Neuronal stem cell (in vitro differentiated cells): ENCODE results near the gene XAGE3.

Experiments used
- DNase-seq: peaks from one replicate; pipeline ENCODE4 v3.0.0-alpha.2; 2013; ENCODE audit warnings: low spot score
- H2AFZ ChIP-seq: one replicate; pipeline ENCODE4 v1.6.1; 2013; ENCODE audit warnings: mild to moderate bottlenecking, low read length, inconsistent platforms
- H2AK5ac ChIP-seq: 2 replicates; pipeline ENCODE4 v1.6.1; 2013; ENCODE audit warnings: low read depth, mild to moderate bottlenecking, inconsistent platforms, low read length, moderate library complexity, mixed read lengths
- H2BK120ac ChIP-seq: 2 replicates; pipeline ENCODE4 v1.6.1; 2013; ENCODE audit warnings: low read depth, mild to moderate bottlenecking, inconsistent platforms, low read length, moderate library complexity, mixed read lengths
- H2BK12ac ChIP-seq: one replicate; pipeline ENCODE4 v1.6.1; 2013; ENCODE audit warnings: low read length, inconsistent platforms
- H2BK15ac ChIP-seq: 2 replicates; pipeline ENCODE4 v1.6.1; 2013; ENCODE audit warnings: mild to moderate bottlenecking, low read length, inconsistent platforms, mixed read lengths
- H2BK5ac ChIP-seq: one replicate; pipeline ENCODE4 v1.6.1; 2013; ENCODE audit warnings: inconsistent platforms, mild to moderate bottlenecking, low read length, moderate library complexity
- H3K14ac ChIP-seq: one replicate; pipeline ENCODE4 v1.6.1; 2013; ENCODE audit warnings: low read length, inconsistent platforms
- H3K18ac ChIP-seq: 2 replicates; pipeline ENCODE4 v1.6.1; 2013; ENCODE audit warnings: low read length, inconsistent platforms
- H3K23ac ChIP-seq: 2 replicates; pipeline ENCODE4 v1.6.1; 2013; ENCODE audit warnings: low read depth, mild to moderate bottlenecking, mixed read lengths, low read length, inconsistent platforms; ENCODE audit not compliant: poor library complexity
- H3K27ac ChIP-seq: replicated peaks from 3 replicates; pipeline ENCODE4 v1.5.1; 2013; ENCODE audit warnings: low read length, inconsistent platforms
- H3K27me3 ChIP-seq, 3 experiments: 2 replicates each; pipeline ENCODE4 v1.6.1; 2013; ENCODE audit warnings: low read length in 3 of 3, mild to moderate bottlenecking in 2 of 3, inconsistent platforms in 1 of 3, low read depth in 1 of 3, mixed read lengths in 1 of 3, moderate library complexity in 1 of 3; ENCODE audit not compliant: control insufficient read depth in 3 of 3, insufficient read depth in 3 of 3
- H3K36me3 ChIP-seq, 2 donors: replicated peaks in 1 of 2; 2 replicates each; pipeline ENCODE4 v1.6.1; 2013; ENCODE audit warnings: low read length in 2 of 2; ENCODE audit not compliant: control insufficient read depth in 2 of 2, insufficient read depth in 2 of 2
- H3K4ac ChIP-seq: 2 replicates; pipeline ENCODE4 v1.6.1; 2013; ENCODE audit warnings: inconsistent platforms, mild to moderate bottlenecking, low read length, moderate library complexity
- H3K4me1 ChIP-seq, 2 donors: 1 replicate in 1 of 2; 2 replicates in 1 of 2; pipeline ENCODE4 v1.6.1; 2013; ENCODE audit warnings: low read length in 2 of 2, low read depth in 1 of 2; ENCODE audit not compliant: control insufficient read depth in 2 of 2, insufficient read depth in 1 of 2
- H3K4me2 ChIP-seq: one replicate; pipeline ENCODE4 v1.6.1; 2013; ENCODE audit warnings: mild to moderate bottlenecking, low read length, inconsistent platforms; ENCODE audit not compliant: insufficient read depth, poor library complexity, severe bottlenecking
- H3K4me3 ChIP-seq, 2 donors: 2 replicates each; pipeline ENCODE4 v1.5.1; 2013; ENCODE audit warnings: low read length in 2 of 2, mild to moderate bottlenecking in 2 of 2, inconsistent platforms in 1 of 2, moderate library complexity in 1 of 2
- H3K79me1 ChIP-seq: one replicate; pipeline ENCODE4 v1.6.1; 2013; ENCODE audit warnings: low read depth, mild to moderate bottlenecking, inconsistent platforms, low read length, moderate library complexity
- H3K9ac ChIP-seq: one replicate; pipeline ENCODE4 v1.6.1; 2013; ENCODE audit warnings: mild to moderate bottlenecking, low read depth, low read length, inconsistent platforms; ENCODE audit not compliant: poor library complexity
- H3K9me3 ChIP-seq, 2 donors: replicated peaks in 1 of 2; 2 replicates each; pipeline versions ENCODE3 to v1.6.1; 2013; ENCODE audit warnings: low read length in 2 of 2, mild to moderate bottlenecking in 2 of 2, inconsistent platforms in 1 of 2, low read depth in 1 of 2, mixed read lengths in 1 of 2, moderate library complexity in 1 of 2; ENCODE audit not compliant: control insufficient read depth in 2 of 2, insufficient read depth in 1 of 2
- H4K8ac ChIP-seq: one replicate; pipeline ENCODE4 v1.6.1; 2013; ENCODE audit warnings: low read depth, mild to moderate bottlenecking, inconsistent platforms, low read length, moderate library complexity
- H4K91ac ChIP-seq: one replicate; pipeline ENCODE4 v1.6.1; 2013; ENCODE audit warnings: low read length, low read depth, mild to moderate bottlenecking, inconsistent platforms; ENCODE audit not compliant: poor library complexity
- WGBS, 2 donors: extraction: QIAGEN DNeasy Blood & Tissue Kit; methylation state at CpG; one replicate each; pipeline ENCODE4 v1.1.7; 2013; ENCODE audit warnings: missing lambda C conversion rate in 2 of 2, mixed read lengths in 1 of 2; ENCODE audit not compliant: insufficient read length in 2 of 2, insufficient replicate concordance in 1 of 2; ENCODE audit errors: extremely low coverage in 2 of 2; 5-methylcytosine and 5-hydroxymethylcytosine counted together

Gene XAGE3

GRCh38 chrX:52821079-52821760 lies 46.7 kb downstream of the XAGE3 start:
- no CpG with 5 or more reads among the region's 11 CpGs for WGBS, 2 donors
- Histone ChIP-seq H3K36me3 (no peaks in the 10 kb centered on the region), H2BK5ac (no peak overlapping the region), H4K8ac (no peak overlapping the region), H3K4me2 (no peak overlapping the region), H3K27ac (no peak overlapping the region), H3K14ac (no peak overlapping the region), H3K9ac (no peak overlapping the region), H3K9me3 (no peaks in the 10 kb centered on the region), H2AK5ac (no peak overlapping the region), H2AFZ (no peak overlapping the region), H3K4me3 (no peak overlapping the region), H3K79me1 (no peaks in the 10 kb centered on the region), H3K23ac (no peak overlapping the region), H3K4ac (no peak overlapping the region), H3K27me3 (peaks cover 0 to 20% (median 0%) of the 10 kb centered on the region in 3 experiments), H2BK12ac (no peak overlapping the region), H2BK120ac (no peak overlapping the region), H4K91ac (no peak overlapping the region), H3K18ac (no peak overlapping the region), H3K4me1 (no peaks in the 10 kb centered on the region), H2BK15ac (no peak overlapping the region)
- no peak for DNase-seq

DNA sequence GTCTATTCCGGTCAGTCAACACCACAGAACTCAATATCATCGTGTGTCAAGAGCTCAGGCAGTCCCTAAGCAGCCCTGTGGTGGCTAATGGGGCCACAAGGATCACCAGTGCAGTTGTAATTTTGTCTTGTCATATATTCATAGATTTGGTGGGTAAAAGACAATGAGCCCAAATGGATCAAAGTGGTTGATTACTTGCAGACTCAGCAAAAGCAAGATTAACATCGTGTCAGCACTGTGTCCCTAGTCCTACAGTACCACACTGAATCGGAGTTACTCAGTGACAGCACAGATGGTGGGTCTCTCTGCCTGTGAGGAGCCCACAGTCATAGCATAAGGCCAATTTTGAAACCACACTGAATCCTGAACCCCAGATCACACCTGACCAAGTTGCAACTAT lies 48.1 kb downstream of the XAGE3 start:
- Histone ChIP-seq H4K8ac (peak overlapping the region; percentile 23), H3K4me3 (no peak overlapping the region), H3K18ac (no peak overlapping the region), H3K27ac (no peak overlapping the region), H3K4me1 (no peaks in the 10 kb centered on the region), H4K91ac (no peak overlapping the region), H3K9ac (no peak overlapping the region), H3K9me3 (no peaks in the 10 kb centered on the region), H3K4ac (no peak overlapping the region), H3K4me2 (no peak overlapping the region), H2BK15ac (no peak overlapping the region), H3K36me3 (no peaks in the 10 kb centered on the region), H3K23ac (no peak overlapping the region), H3K79me1 (no peaks in the 10 kb centered on the region), H2AFZ (no peak overlapping the region), H2AK5ac (no peak overlapping the region), H2BK5ac (no peak overlapping the region), H2BK12ac (no peak overlapping the region), H2BK120ac (no peak overlapping the region), H3K27me3 (peaks cover 0 to 20% (median 0%) of the 10 kb centered on the region in 3 experiments), H3K14ac (no peak overlapping the region)
- no peak for DNase-seq
- WGBS, 2 donors = no CpG with 5 or more reads among the region's 4 CpGs
